Measurements from ENCODE around the gene CCDC121.
A peak's percentile ranks its signal among the peaks of the same experiment; 100 is the strongest.

The CCDC121 gene

DNA sequence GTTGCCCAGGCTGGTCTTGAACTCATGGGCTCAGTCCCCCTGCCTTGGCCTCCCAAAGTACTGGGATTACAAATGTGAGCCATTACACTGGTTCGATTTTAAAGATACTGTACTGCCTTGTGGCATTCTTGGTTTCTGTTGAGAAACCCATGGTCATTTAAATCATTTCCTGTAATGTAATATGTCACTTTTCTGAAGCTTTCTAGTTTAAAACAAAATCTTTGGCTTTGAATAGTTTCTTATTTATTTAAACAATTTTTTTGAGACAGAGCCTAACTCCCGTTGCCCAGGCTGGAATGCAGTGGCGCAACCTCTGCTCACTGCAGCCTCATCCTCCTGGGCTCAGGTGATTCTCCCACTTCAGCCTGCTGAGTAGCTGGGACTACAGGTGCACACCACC, 37.1 kb downstream of the CCDC121 start:
- TF ChIP-seq, protein P1, sequence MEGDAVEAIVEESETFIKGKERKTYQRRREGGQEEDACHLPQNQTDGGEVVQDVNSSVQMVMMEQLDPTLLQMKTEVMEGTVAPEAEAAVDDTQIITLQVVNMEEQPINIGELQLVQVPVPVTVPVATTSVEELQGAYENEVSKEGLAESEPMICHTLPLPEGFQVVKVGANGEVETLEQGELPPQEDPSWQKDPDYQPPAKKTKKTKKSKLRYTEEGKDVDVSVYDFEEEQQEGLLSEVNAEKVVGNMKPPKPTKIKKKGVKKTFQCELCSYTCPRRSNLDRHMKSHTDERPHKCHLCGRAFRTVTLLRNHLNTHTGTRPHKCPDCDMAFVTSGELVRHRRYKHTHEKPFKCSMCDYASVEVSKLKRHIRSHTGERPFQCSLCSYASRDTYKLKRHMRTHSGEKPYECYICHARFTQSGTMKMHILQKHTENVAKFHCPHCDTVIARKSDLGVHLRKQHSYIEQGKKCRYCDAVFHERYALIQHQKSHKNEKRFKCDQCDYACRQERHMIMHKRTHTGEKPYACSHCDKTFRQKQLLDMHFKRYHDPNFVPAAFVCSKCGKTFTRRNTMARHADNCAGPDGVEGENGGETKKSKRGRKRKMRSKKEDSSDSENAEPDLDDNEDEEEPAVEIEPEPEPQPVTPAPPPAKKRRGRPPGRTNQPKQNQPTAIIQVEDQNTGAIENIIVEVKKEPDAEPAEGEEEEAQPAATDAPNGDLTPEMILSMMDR (IDR thresholded peaks at IDR 0.05; ENCODE audit: low read depth, low read length, missing control alignments): no peak
- no peak overlapping the region for H3K4me3 ChIP-seq (replicated peaks; ENCODE audit: low read depth, low read length)
- DNase-seq (ENCODE audit: extremely low read depth, low read depth): no peak

DNA sequence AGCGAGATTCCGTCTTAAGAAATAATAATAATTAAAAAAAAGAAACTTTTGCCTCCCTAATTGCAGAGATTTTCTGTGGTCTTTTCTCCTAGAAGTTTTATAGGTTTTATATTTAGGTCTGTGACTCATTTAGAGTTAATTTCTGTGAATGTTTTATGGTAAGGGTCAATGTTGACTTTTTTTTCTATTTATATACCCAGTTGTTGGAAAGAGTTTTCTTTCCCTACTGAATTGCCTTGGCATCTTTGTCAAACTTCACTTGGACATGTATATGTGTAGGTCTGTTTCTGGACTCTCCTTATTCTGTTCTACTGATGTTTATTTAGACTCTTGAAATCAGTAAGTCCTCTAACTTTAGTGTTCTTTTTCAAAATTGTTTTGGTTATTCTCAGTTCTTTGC, 40.5 kb downstream of the CCDC121 start:
- H3K4me3 ChIP-seq (replicated peaks; ENCODE audit: low read depth, low read length): no peak overlapping the region
- TF ChIP-seq, protein P1 (IDR thresholded peaks at IDR 0.05; ENCODE audit: low read depth, low read length, missing control alignments): no peak
- DNase-seq (ENCODE audit: extremely low read depth, low read depth): no peak

DNA sequence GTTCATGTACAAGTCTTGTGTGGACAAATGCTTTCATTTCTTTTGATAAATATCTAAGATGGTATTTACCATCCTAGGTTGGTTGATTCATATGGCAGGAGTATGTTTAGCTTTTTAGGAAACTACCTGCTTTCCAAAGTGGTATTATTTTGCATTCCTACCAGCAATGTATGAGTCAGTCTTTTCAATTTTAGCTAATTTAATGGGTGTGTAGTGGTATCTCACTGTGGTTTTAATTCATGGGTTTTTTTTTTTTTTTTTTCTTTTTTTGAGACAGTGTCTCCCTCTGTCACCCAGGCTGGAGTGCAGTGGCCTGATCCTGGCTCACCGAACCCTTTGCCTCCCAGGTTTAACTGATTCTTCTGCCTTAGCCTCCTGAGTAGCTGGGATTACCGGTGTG, 41.8 kb downstream of the CCDC121 start:
- TF ChIP-seq, protein P1 (IDR thresholded peaks at IDR 0.05; ENCODE audit: low read depth, low read length, missing control alignments): no peak
- no peak overlapping the region for H3K4me3 ChIP-seq (replicated peaks; ENCODE audit: low read depth, low read length)
- no peak for DNase-seq (ENCODE audit: extremely low read depth, low read depth)

DNA sequence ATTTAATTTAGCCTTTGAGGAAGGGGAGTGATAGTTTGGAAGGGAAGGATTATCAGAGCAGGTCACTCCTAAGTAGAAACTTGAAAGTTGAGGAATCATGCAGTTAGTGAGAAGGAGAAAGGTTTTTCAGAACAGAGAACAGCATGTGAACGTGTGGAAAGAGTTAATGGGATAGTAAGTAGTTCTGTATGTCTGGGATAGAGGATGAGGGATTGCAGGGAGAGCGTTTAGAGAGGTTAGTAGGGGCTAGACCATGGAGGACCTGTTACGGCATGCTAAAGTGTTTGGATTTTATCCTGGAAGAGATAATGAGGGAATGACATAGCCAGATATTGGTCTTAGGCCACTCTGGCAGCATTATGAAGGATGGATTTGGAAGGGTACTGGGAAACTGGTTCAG, 44.2 kb downstream of the CCDC121 start:
- TF ChIP-seq, protein P1 (IDR thresholded peaks at IDR 0.05; ENCODE audit: low read depth, low read length, missing control alignments): no peak
- no peak for DNase-seq (ENCODE audit: extremely low read depth, low read depth)
- H3K4me3 ChIP-seq (replicated peaks; ENCODE audit: low read depth, low read length): peak overlapping the region; percentile 91

DNA sequence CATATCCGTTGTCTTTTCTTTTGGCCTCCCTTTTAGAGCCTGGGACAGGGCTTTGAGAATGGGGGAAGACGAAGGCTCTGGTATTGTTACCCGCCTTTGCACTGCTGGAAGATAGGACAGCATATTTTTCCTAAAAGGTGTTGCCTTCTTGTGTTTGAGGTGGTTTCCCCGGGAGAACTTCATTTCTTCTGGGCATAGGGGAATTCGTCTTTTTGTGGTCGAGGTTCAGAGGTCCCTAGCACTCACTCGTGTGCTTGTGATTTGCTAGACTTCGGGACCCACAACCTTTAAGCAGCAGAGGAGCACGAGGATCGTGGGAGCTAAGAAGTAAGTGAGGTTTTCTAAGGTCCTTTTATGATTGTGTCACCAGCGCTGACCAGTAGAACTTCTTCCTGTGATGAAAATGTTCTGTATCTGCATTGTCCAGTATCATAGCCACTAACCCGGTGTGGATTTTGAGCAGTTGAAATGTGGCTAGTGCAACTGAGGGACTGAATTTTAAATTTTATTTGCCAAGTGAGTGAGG, 45.4 kb downstream of the CCDC121 start:
- no peak for DNase-seq (ENCODE audit: extremely low read depth, low read depth)
- H3K4me3 ChIP-seq (replicated peaks; ENCODE audit: low read depth, low read length): peak overlapping the region; percentile 91
- TF ChIP-seq, protein P1 (IDR thresholded peaks at IDR 0.05; ENCODE audit: low read depth, low read length, missing control alignments): no peak

DNA sequence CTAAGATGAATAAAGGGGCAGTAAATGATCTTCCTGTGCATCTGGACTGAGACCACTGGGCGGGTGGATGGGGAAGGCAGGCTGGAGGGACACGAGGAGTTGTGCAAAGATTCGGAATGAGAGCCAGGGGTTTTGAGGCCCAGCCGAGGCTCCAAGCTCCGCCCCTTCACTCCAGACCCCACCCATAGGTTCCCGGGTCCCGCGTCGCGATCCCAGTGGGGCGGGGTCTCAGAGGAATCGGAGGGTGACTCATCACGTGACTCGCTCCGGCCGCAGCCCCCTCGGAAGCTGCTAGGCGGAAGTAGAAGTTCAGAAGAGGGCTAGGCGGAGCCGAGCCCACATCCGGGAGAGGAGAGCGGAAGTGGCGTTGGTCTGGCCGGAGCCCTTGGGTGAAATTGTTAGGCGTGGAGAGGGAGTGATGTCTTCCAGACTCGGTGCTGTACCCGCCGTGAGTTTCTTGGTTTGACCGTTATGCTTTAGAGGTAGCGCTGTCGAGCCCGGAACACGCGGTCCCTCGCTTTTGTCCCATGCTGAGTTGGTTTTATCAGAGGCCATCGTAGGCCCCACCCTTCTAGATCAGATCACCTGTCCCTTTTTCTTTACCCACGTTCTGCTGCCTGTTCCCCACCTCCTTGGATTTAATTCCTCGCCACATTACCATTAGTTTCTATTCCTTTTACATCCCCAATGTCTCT, 46.0 kb downstream of the CCDC121 start, which contains the start of gene ZNF512:
Gene ZNF512 (plus strand): TSS at position 348 of the 695 bp plus-strand sequence. CDS start 71 bp downstream, at position 419.
- peak; percentile 86 for DNase-seq (ENCODE audit: extremely low read depth, low read depth)
- TF ChIP-seq, protein P1 (IDR thresholded peaks at IDR 0.05; ENCODE audit: low read depth, low read length, missing control alignments): no peak
- peak within 1 kb of the TSS; percentile 91 for H3K4me3 ChIP-seq (replicated peaks; ENCODE audit: low read depth, low read length)
